SJSA1 (cell line): ENCODE results near the gene COL4A2. TPM values are rescaled to one million over a fixed set of nuclear protein-coding genes. Genes with fewer than 3 reads are reported as not detected.
"Not testable (repeated sequence)": the region's sequence is repeated elsewhere in the genome, so short reads cannot be mapped to it uniquely, and the experiment has no call there.

Experiments used
- DNase-seq, 2 experiments: peaks; one replicate each; pipeline ENCODE4 v3.0.0-alpha.2; 2015 to 2020; ENCODE audit warnings: low spot score in 2 of 2, low read depth in 1 of 2
- H3K27ac ChIP-seq: fragments of 250-450 bp; sonication (Bioruptor Pico); 2 replicates; pipeline ENCODE4 v1.5.1; 2020; ENCODE audit warnings: mild to moderate bottlenecking, moderate library complexity
- H3K27me3 ChIP-seq: fragments of 250-450 bp; sonication (Bioruptor Pico); replicated peaks from 2 replicates; pipeline ENCODE4 v1.5.1; 2020; ENCODE audit warnings: mild to moderate bottlenecking, moderate library complexity
- H3K36me3 ChIP-seq: fragments of 250-450 bp; sonication (Bioruptor Pico); 2 replicates; pipeline ENCODE4 v1.5.1; 2020; ENCODE audit warnings: mild to moderate bottlenecking
- H3K4me1 ChIP-seq: fragments of 250-450 bp; sonication (Bioruptor Pico); replicated peaks from 2 replicates; pipeline ENCODE4 v1.6.1; 2021; ENCODE audit warnings: mild to moderate bottlenecking
- H3K4me3 ChIP-seq: fragments of 250-450 bp; sonication (Bioruptor Pico); 2 replicates; pipeline ENCODE4 v1.5.1; 2020; ENCODE audit warnings: mild to moderate bottlenecking
- H3K9me3 ChIP-seq: fragments of 250-450 bp; sonication (Bioruptor Pico); replicated peaks from 2 replicates; pipeline ENCODE4 v1.5.1; 2020; ENCODE audit warnings: mild to moderate bottlenecking
- total RNA-seq: library from RNA; depleted of rRNA; stranded (reverse); fragments of >200 nt; shearing (Covaris generic); gene quantifications from 2 replicates; pipeline ENCODE4 v1.2.3, GENCODE V29; 2014

COL4A2 gene
- total RNA-seq, 1 experiment from 2014 or later: 741 TPM

GRCh38 chr13:110319774-110320509 is 12.9 kb downstream of the COL4A2 start:
- H3K4me1 ChIP-seq: peaks cover 67% of the 10 kb centered on the region
- H3K27ac ChIP-seq: peak overlapping the region; percentile 94
- DNase-seq: peak; percentile 87 to 97
- 0 out of 2 replicates have a peak, but pooled peaks cover 3% of the 10 kb centered on the region for H3K9me3 ChIP-seq
- peaks cover 46% of the 10 kb centered on the region for H3K36me3 ChIP-seq
- no peaks in the 10 kb centered on the region for H3K27me3 ChIP-seq
- H3K4me3 ChIP-seq: 0 out of 2 replicates have a peak overlapping the region, but pooled peaks have one; percentile 1

- Histone ChIP-seq H3K27me3 (no peaks in the 10 kb centered on the region), H3K4me1 (peaks cover 67% of the 10 kb centered on the region), H3K36me3 (peaks cover 40% of the 10 kb centered on the region), H3K27ac (peak overlapping the region; percentile 94), H3K9me3 (0 out of 2 replicates have a peak, but pooled peaks cover 3% of the 10 kb centered on the region), H3K4me3 (no peak overlapping the region)
- no peak for DNase-seq
Measured at GRCh38 chr13:110320645-110321044, 13.6 kb downstream of the COL4A2 start.

GRCh38 chr13:110321573-110321972 is 14.5 kb downstream of the COL4A2 start:
- H3K27ac ChIP-seq: peak overlapping the region; percentile 94
- H3K4me1 ChIP-seq: peaks cover 76% of the 10 kb centered on the region

GRCh38 chr13:110322126-110322827 is 15.2 kb downstream of the COL4A2 start:
- H3K4me1 ChIP-seq: peaks cover 83% of the 10 kb centered on the region
- peak overlapping the region; percentile 94 for H3K27ac ChIP-seq
- no peaks in the 10 kb centered on the region for H3K27me3 ChIP-seq
- 0 out of 2 replicates have a peak, but pooled peaks cover 3% of the 10 kb centered on the region for H3K9me3 ChIP-seq
- DNase-seq: peak; percentile 73 to 78
- H3K4me3 ChIP-seq: no peak overlapping the region
- peaks cover 31% of the 10 kb centered on the region for H3K36me3 ChIP-seq

More at GRCh38 chr13:110321573-110321972, 14.5 kb downstream of the COL4A2 start:
- H3K27me3 ChIP-seq, H3K9me3 ChIP-seq, H3K4me3 ChIP-seq: not testable (repeated sequence)
- H3K36me3 ChIP-seq: peaks cover 37% of the 10 kb centered on the region
- peak in 1 of 2 experiments; percentile 19 for DNase-seq

- DNase-seq: no peak
- Histone ChIP-seq H3K9me3 (0 out of 2 replicates have a peak, but pooled peaks cover 3% of the 10 kb centered on the region), H3K27me3 (no peaks in the 10 kb centered on the region), H3K4me1 (peaks cover 88% of the 10 kb centered on the region), H3K4me3 (no peak overlapping the region), H3K36me3 (peaks cover 26% of the 10 kb centered on the region), H3K27ac (peak overlapping the region; percentile 94)
Measured at GRCh38 chr13:110322828-110323171, 15.7 kb downstream of the COL4A2 start.

GRCh38 chr13:110323172-110323891 is 16.2 kb downstream of the COL4A2 start:
- H3K27me3 ChIP-seq: no peaks in the 10 kb centered on the region
- H3K9me3 ChIP-seq: 0 out of 2 replicates have a peak, but pooled peaks cover 3% of the 10 kb centered on the region
- H3K4me3 ChIP-seq: no peak overlapping the region
- peaks cover 94% of the 10 kb centered on the region for H3K4me1 ChIP-seq
- H3K27ac ChIP-seq: peak overlapping the region; percentile 94
- DNase-seq: peak; percentile 92 to 94
- peaks cover 21% of the 10 kb centered on the region for H3K36me3 ChIP-seq

GRCh38 chr13:110324026-110324749 is 17.1 kb downstream of the COL4A2 start:
- no peak overlapping the region; the same call in 1 of the 2 replicates for H3K27ac ChIP-seq
- no peak overlapping the region for H3K4me3 ChIP-seq
- H3K9me3 ChIP-seq: 0 out of 2 replicates have a peak, but pooled peaks cover 3% of the 10 kb centered on the region
- DNase-seq: peak in 1 of 2 experiments; percentile 49
- peaks cover 95% of the 10 kb centered on the region for H3K4me1 ChIP-seq
- no peaks in the 10 kb centered on the region for H3K27me3 ChIP-seq
- peaks cover 16% of the 10 kb centered on the region for H3K36me3 ChIP-seq

GRCh38 chr13:110326263-110326904 is 19.3 kb downstream of the COL4A2 start:
- Histone ChIP-seq H3K4me3 (no peak overlapping the region), H3K36me3 (peaks cover 19% of the 10 kb centered on the region), H3K9me3 (0 out of 2 replicates have a peak, but pooled peaks cover 1% of the 10 kb centered on the region), H3K27me3 (no peaks in the 10 kb centered on the region), H3K4me1 (peaks cover 95% of the 10 kb centered on the region), H3K27ac (peak overlapping the region; percentile 92)
- peak; percentile 82 to 83 for DNase-seq

GRCh38 chr13:110327051-110327721 is 20.1 kb downstream of the COL4A2 start:
- Histone ChIP-seq H3K27me3 (no peaks in the 10 kb centered on the region), H3K27ac (peak overlapping the region; percentile 92), H3K4me1 (peaks cover 95% of the 10 kb centered on the region), H3K4me3 (no peak overlapping the region), H3K9me3 (no peaks in the 10 kb centered on the region), H3K36me3 (peaks cover 15% of the 10 kb centered on the region)
- DNase-seq: peak; percentile 99 to 100

- Histone ChIP-seq H3K4me3 (no peak overlapping the region), H3K27ac (peak overlapping the region; percentile 92), H3K27me3 (no peaks in the 10 kb centered on the region), H3K36me3 (peaks cover 14% of the 10 kb centered on the region; the same call in 1 of the 2 replicates), H3K4me1 (peaks cover 95% of the 10 kb centered on the region), H3K9me3 (no peaks in the 10 kb centered on the region)
- peak in 1 of 2 experiments; percentile 38 for DNase-seq
Measured at GRCh38 chr13:110328573-110328972, 21.5 kb downstream of the COL4A2 start.

- Histone ChIP-seq H3K27me3 (no peaks in the 10 kb centered on the region), H3K9me3 (no peaks in the 10 kb centered on the region), H3K27ac (peak overlapping the region; percentile 92), H3K4me3 (peak overlapping the region; percentile 29), H3K36me3 (peaks cover 14% of the 10 kb centered on the region; the same call in 1 of the 2 replicates), H3K4me1 (peaks cover 95% of the 10 kb centered on the region)
- peak in 1 of 2 experiments; percentile 73 for DNase-seq
Measured at GRCh38 chr13:110329258-110329657, 22.2 kb downstream of the COL4A2 start.

- no peaks in the 10 kb centered on the region for H3K9me3 ChIP-seq
- H3K4me1 ChIP-seq: peaks cover 100% of the 10 kb centered on the region
- peak; percentile 91 to 97 for DNase-seq
- H3K36me3 ChIP-seq: peaks cover 16% of the 10 kb centered on the region
- H3K4me3 ChIP-seq: peak overlapping the region; percentile 29
- no peaks in the 10 kb centered on the region for H3K27me3 ChIP-seq
- peak overlapping the region; percentile 92 for H3K27ac ChIP-seq
Measured at GRCh38 chr13:110329798-110330461, 22.8 kb downstream of the COL4A2 start.
